SK-N-SH treated with all-trans-retinoic acid at 6 μM for 48 hours (cell line): ENCODE measurements around the gene ZNF281.
"Not testable (repeated sequence)": the region's sequence is repeated elsewhere in the genome, so short reads cannot be mapped to it uniquely, and the experiment has no call there.

Experiments used
- ATAC-seq: fragments of 200-7000 bp; cut with Tn5 transposase; 3 replicates; pipeline ENCODE4 v1.9.1; 2020; ENCODE audit warnings: mild to moderate bottlenecking, moderate library complexity
- ARNTL ChIP-seq: fragments of 450-650 bp; formaldehyde crosslinking; IDR thresholded peaks from 2 replicates; pipeline ENCODE4 v1.5.0; 2020; ENCODE audit warnings: low read depth, mild to moderate bottlenecking, moderate library complexity, borderline replicate concordance
- BACH2 ChIP-seq: fragments of 250-450 bp; sonication (Bioruptor Pico); IDR thresholded peaks from 2 replicates; pipeline ENCODE4 v1.9.0; 2021; ENCODE audit warnings: mild to moderate bottlenecking, borderline replicate concordance
- CREB5 ChIP-seq: fragments of 250-450 bp; sonication (Bioruptor Pico); IDR thresholded peaks from 2 replicates; pipeline ENCODE4 v1.5.1; 2020; ENCODE audit warnings: low read depth, mild to moderate bottlenecking, moderate library complexity
- CSDC2 ChIP-seq: fragments of 250-450 bp; sonication (Bioruptor Pico); IDR thresholded peaks from 2 replicates; pipeline ENCODE4 v1.5.0; 2020; ENCODE audit warnings: mild to moderate bottlenecking, moderate library complexity
- CSRNP3 ChIP-seq: fragments of 250-450 bp; sonication (Bioruptor Pico); IDR thresholded peaks from 2 replicates; pipeline ENCODE4 v1.5.1; 2021; ENCODE audit warnings: mild to moderate bottlenecking, moderate library complexity
- ESRRG ChIP-seq: fragments of 250-450 bp; sonication (Bioruptor Pico); IDR thresholded peaks from 2 replicates; pipeline ENCODE4 v1.6.1; 2021; ENCODE audit warnings: mild to moderate bottlenecking
- GLIS3 ChIP-seq: fragments of 250-450 bp; sonication (Bioruptor Pico); IDR thresholded peaks from 2 replicates; pipeline ENCODE4 v1.5.0; 2020; ENCODE audit warnings: mild to moderate bottlenecking, moderate library complexity
- ISL1 ChIP-seq: fragments of 250-450 bp; sonication (Bioruptor Pico); IDR thresholded peaks from 2 replicates; pipeline ENCODE4 v2.1.2; 2022; ENCODE audit warnings: mild to moderate bottlenecking, moderate library complexity
- OSR1 ChIP-seq: fragments of 250-450 bp; sonication (Bioruptor Pico); IDR thresholded peaks from 2 replicates; pipeline ENCODE4 v1.8.0; 2022; ENCODE audit warnings: moderate library complexity, mild to moderate bottlenecking, inconsistent platforms
- PATZ1 ChIP-seq: fragments of 250-450 bp; sonication (Bioruptor Pico); IDR thresholded peaks from 2 replicates; pipeline ENCODE4 v1.8.0; 2020; ENCODE audit warnings: mild to moderate bottlenecking, moderate library complexity, borderline replicate concordance
- POU6F1 ChIP-seq: fragments of 250-450 bp; sonication (Bioruptor Pico); IDR thresholded peaks from 2 replicates; pipeline ENCODE4 v1.8.0; 2021; ENCODE audit warnings: low read depth, mild to moderate bottlenecking, moderate library complexity, borderline replicate concordance
- PPARA ChIP-seq: fragments of 250-450 bp; sonication (Bioruptor Pico); IDR thresholded peaks from 2 replicates; pipeline ENCODE4 v1.5.0; 2020; ENCODE audit warnings: mild to moderate bottlenecking, borderline replicate concordance
- SNAI2 ChIP-seq: fragments of 250-450 bp; sonication (Bioruptor Pico); IDR thresholded peaks from 2 replicates; pipeline ENCODE4 v1.5.0; 2020; ENCODE audit warnings: mild to moderate bottlenecking, moderate library complexity
- TOX ChIP-seq: fragments of 250-450 bp; sonication (Bioruptor Pico); IDR thresholded peaks from 2 replicates; pipeline ENCODE4 v1.8.0; 2021; ENCODE audit warnings: mild to moderate bottlenecking, moderate library complexity, borderline replicate concordance
- TSHZ2 ChIP-seq: fragments of 250-450 bp; sonication (Bioruptor Pico); IDR thresholded peaks from 2 replicates; pipeline ENCODE4 v1.5.0; 2020; ENCODE audit warnings: mild to moderate bottlenecking, moderate library complexity
- ZC3H10 ChIP-seq: fragments of 250-450 bp; sonication (Bioruptor Pico); IDR thresholded peaks from 2 replicates; pipeline ENCODE4 v1.5.1; 2021; ENCODE audit warnings: mild to moderate bottlenecking, moderate library complexity
- ZFP3 ChIP-seq: fragments of 250-450 bp; sonication (Bioruptor Pico); IDR thresholded peaks from 2 replicates; pipeline ENCODE4 v1.5.0; 2020; ENCODE audit warnings: mild to moderate bottlenecking, moderate library complexity
- ZFP30 ChIP-seq: fragments of 450-650 bp; formaldehyde crosslinking; IDR thresholded peaks from 2 replicates; pipeline ENCODE4 v1.5.0; 2022; ENCODE audit warnings: mild to moderate bottlenecking, moderate library complexity
- ZNF8 ChIP-seq: fragments of 450-650 bp; formaldehyde crosslinking; IDR thresholded peaks from 2 replicates; pipeline ENCODE4 v1.5.0; 2020; ENCODE audit warnings: mild to moderate bottlenecking, moderate library complexity

The ZNF281 gene

GRCh38 chr1:200363264-200363933 is 46.4 kb downstream of the ZNF281 start:
- no peak for ATAC-seq
- TF ChIP-seq ZFP30 (CRISPR knock-in tag) (no peak), OSR1 (no peak), CREB5 (CRISPR knock-in tag) (no peak), ZNF8 (CRISPR knock-in tag) (no peak)

GRCh38 chr1:200362421-200362820 is 47.4 kb downstream of the ZNF281 start:
- TF ChIP-seq ZC3H10 (no peak), PPARA (CRISPR knock-in tag) (no peak), TOX (CRISPR knock-in tag) (no peak), PATZ1 (CRISPR knock-in tag) (no peak), ARNTL (CRISPR knock-in tag) (no peak), GLIS3 (CRISPR knock-in tag) (no peak), SNAI2 (CRISPR knock-in tag) (no peak), TSHZ2 (CRISPR knock-in tag) (no peak), CSDC2 (CRISPR knock-in tag) (no peak), BACH2 (no peak), OSR1 (no peak), ZFP30 (CRISPR knock-in tag) (no peak), POU6F1 (CRISPR knock-in tag) (no peak), ESRRG (CRISPR knock-in tag) (no peak), ZNF8 (CRISPR knock-in tag) (no peak), ISL1 (CRISPR knock-in tag) (no peak)
- ATAC-seq = no peak

GRCh38 chr1:200359610-200360163 is 50.1 kb downstream of the ZNF281 start:
- TF ChIP-seq ISL1 (CRISPR knock-in tag) (no peak), ESRRG (CRISPR knock-in tag) (no peak), CSRNP3 (CRISPR knock-in tag) (no peak), ZFP3 (CRISPR knock-in tag) (no peak), ZNF8 (CRISPR knock-in tag) (no peak), ZFP30 (CRISPR knock-in tag) (no peak), SNAI2 (CRISPR knock-in tag) (no peak)
- ATAC-seq = peak; percentile 21

GRCh38 chr1:200357925-200358324 is 51.9 kb downstream of the ZNF281 start:
- ATAC-seq = not testable (repeated sequence)
